Activated CD4-positive, alpha-beta T cell treated with anti-CD3 and anti-CD28 coated beads, Interleukin-2, amount 50 U/mL, for 48 hours (primary cell): Measurements from ENCODE around the gene ASIC2.

ENCODE experiments used
- DNase-seq, 2 experiments: peaks; one replicate each; pipeline ENCODE4 v3.0.0-alpha.2; 2020

ASIC2 gene

GRCh38 chr17:33202796-33203495, 90.1 kb downstream of the ASIC2 start:
- no peak for DNase-seq

- no peak for DNase-seq
These were observed 91.1 kb downstream of the ASIC2 start for GRCh38 chr17:33202021-33202420.

- no peak for DNase-seq
These were observed 91.8 kb downstream of the ASIC2 start for GRCh38 chr17:33201283-33201682.

GRCh38 chr17:33200587-33200986, 92.5 kb downstream of the ASIC2 start:
- DNase-seq = no peak

GRCh38 chr17:33199571-33200510, 93.3 kb downstream of the ASIC2 start:
- DNase-seq = no peak

- DNase-seq = no peak
These were observed 94.1 kb downstream of the ASIC2 start for GRCh38 chr17:33198954-33199353.

- DNase-seq = no peak
These were observed 95.8 kb downstream of the ASIC2 start for GRCh38 chr17:33197342-33197741.

- DNase-seq = no peak
These were observed 96.2 kb downstream of the ASIC2 start for GRCh38 chr17:33196883-33197282.

GRCh38 chr17:33192951-33193911, 99.9 kb downstream of the ASIC2 start:
- no peak for DNase-seq

GRCh38 chr17:33183487-33184026, 109.5 kb downstream of the ASIC2 start:
- DNase-seq = no peak

GRCh38 chr17:33179151-33179550, 113.9 kb downstream of the ASIC2 start:
- no peak for DNase-seq

GRCh38 chr17:33178681-33179080, 114.4 kb downstream of the ASIC2 start:
- no peak for DNase-seq

- DNase-seq = no peak
These were observed 117.5 kb downstream of the ASIC2 start for GRCh38 chr17:33175562-33175961.

- DNase-seq = no peak
These were observed 121.2 kb downstream of the ASIC2 start for GRCh38 chr17:33171931-33172330.

GRCh38 chr17:33169580-33170285, 123.4 kb downstream of the ASIC2 start:
- no peak for DNase-seq

- no peak for DNase-seq
These were observed 125.4 kb downstream of the ASIC2 start for GRCh38 chr17:33167736-33168135.

GRCh38 chr17:33166472-33166871, 126.6 kb downstream of the ASIC2 start:
- DNase-seq = no peak

- DNase-seq = no peak
These were observed 128.8 kb downstream of the ASIC2 start for GRCh38 chr17:33164169-33164881.

- DNase-seq = no peak
These were observed 129.4 kb downstream of the ASIC2 start for GRCh38 chr17:33163533-33164168.

GRCh38 chr17:33154869-33155455, 138.1 kb downstream of the ASIC2 start:
- DNase-seq = no peak
